GM12873 (cell line): ENCODE measurements around the gene PEX19.

Experiments
- TF ChIP-seq, protein P1 (sequence below): IDR thresholded peaks from 2 replicates; pipeline ENCODE4 v1.5.1; 2012; ENCODE audit warnings: low read depth, mild to moderate bottlenecking, moderate library complexity, low read length, control low read depth; ENCODE audit not compliant: insufficient read depth; ENCODE audit errors: missing control alignments

PEX19 gene

GRCh38 chr1:160277330-160277729 is 7.6 kb downstream of the PEX19 start:
- TF ChIP-seq, protein P1, sequence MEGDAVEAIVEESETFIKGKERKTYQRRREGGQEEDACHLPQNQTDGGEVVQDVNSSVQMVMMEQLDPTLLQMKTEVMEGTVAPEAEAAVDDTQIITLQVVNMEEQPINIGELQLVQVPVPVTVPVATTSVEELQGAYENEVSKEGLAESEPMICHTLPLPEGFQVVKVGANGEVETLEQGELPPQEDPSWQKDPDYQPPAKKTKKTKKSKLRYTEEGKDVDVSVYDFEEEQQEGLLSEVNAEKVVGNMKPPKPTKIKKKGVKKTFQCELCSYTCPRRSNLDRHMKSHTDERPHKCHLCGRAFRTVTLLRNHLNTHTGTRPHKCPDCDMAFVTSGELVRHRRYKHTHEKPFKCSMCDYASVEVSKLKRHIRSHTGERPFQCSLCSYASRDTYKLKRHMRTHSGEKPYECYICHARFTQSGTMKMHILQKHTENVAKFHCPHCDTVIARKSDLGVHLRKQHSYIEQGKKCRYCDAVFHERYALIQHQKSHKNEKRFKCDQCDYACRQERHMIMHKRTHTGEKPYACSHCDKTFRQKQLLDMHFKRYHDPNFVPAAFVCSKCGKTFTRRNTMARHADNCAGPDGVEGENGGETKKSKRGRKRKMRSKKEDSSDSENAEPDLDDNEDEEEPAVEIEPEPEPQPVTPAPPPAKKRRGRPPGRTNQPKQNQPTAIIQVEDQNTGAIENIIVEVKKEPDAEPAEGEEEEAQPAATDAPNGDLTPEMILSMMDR = no peak

DNA sequence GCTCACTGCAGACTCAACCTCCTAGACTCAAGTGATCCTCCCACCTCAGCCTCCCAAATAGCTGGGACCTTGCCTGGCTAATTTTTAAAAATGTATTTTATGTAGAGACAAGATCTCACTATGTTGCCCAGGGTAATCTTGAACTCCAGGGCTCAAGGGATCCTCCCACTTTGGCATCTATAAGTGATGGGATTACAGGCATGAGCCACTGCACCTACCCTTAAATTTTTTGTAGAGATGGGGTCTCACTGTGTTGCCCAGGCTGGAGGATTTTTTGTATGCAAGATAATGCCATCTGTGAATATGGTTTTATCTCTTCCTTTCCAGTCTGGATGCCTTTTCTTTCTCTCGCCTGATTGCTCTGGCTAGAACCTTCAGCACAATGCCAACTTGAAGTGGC is 13.9 kb downstream of the PEX19 start:
- TF ChIP-seq, protein P1 = no peak

DNA sequence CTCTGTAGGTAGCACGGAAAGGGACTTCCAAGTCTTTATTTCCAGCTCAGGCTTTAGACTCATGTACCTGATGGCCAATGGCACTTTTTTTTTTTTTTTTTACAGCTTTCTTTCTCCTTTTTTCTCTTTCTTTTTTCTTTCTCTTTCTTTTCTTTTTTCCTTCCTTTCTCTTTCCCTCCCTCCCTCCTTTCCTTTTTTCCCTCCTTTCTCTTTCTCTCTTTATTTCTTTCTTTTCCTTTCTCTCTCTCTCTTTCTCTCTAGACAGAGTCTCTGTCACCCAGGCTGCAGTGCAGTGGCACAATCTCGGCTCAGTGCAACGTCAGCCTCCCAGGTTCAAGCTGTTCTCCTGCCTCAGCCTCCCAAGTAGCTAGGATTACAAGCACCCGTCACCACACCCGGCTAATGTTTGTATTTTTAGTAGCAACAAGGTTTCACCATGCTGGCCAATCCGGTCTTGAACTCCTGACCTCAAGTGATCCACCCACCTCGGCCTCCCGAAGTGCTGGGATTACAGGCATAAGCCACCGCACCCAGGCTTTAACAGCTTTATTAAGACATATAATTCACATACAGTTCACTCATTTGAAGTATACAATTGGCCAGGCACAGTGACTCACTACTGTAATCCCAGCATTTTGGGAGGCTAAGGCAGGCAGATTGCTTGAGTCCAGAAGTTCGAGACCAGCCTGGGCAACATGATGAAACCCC is 17.5 kb downstream of the PEX19 start:
- TF ChIP-seq, protein P1 = no peak

DNA sequence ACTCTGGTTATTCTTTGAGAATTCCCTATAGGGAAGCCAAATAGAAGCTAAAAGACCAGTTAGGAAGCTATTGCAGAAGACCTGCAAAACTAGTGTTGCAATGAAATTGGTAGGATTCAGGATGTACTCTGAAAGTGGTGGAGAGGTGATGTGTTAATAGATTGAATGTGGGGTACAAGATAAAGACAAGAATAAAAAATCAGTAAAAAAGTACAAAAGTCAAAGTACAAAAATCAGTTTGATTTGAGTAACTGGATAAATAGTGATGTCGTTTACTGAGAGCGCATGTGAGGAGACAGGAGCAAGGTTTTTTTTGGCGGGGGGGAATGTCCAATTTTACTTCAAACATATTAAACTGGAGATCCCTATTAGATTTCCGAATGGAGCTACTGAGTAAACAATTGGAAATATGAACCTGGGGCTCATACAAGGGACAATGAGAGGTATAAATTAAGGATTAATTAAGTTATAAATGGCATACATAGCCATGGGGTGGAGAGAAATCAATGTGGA is 20.1 kb downstream of the PEX19 start:
- TF ChIP-seq, protein P1 = no peak

- TF ChIP-seq, protein P1 = no peak
Measured at GRCh38 chr1:160261893-160262794, 22.8 kb downstream of the PEX19 start, which contains the start of gene DCAF8. TSS of gene DCAF8 (minus strand) at chr1:160262549. CDS start at chr1:160244008, 18,541 bp downstream.

DNA sequence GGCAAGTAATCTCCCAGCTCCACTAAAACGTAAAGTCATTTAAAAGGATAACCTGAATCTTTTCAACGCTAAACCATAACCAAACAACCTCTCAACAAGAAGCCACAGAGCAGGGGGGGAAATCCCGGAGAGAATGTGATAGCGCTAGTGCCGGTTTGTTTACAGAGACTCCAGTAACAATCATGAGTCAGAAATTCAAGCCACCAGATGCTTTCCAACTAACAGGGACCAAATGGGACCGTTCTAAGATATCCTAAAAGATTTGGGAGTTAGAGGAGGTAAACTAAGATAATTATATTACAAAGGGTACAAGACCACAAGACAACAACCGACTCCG is 23.4 kb downstream of the PEX19 start:
- TF ChIP-seq, protein P1 = no peak
